Measurements from ENCODE around the gene APEX1.
"Not testable (repeated sequence)": the region's sequence is repeated elsewhere in the genome, so short reads cannot be mapped to it uniquely, and the experiment has no call there.

The APEX1 gene

DNA sequence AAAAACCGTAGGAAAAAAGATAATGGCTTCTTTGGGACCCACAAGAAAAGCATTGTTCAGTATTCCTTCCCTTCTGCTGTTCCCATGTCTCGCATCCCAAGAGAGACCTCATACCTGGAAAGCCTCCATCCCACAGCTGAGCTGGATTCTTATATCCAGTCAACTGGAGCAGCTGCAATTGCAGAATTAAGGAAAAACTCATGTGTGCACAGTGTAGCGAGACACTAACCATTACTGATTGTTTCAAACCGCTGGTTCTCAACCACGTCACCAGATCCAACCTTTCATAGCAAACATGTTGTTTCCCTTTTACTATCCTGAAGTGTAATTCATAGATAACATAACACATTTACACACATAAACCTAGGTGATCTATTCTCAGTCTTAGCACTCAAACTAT lies 44.9 kb downstream of the APEX1 start:
- H3K4me3 ChIP-seq (replicated peaks; ENCODE audit: insufficient read depth, low read length) = no peak overlapping the region
- H3K27me3 ChIP-seq (ENCODE audit: insufficient read depth, poor library complexity, severe bottlenecking) = no peaks in the 10 kb centered on the region
- H3K27ac ChIP-seq (replicated peaks) = peak overlapping the region; percentile 89
- TF ChIP-seq, protein P1, sequence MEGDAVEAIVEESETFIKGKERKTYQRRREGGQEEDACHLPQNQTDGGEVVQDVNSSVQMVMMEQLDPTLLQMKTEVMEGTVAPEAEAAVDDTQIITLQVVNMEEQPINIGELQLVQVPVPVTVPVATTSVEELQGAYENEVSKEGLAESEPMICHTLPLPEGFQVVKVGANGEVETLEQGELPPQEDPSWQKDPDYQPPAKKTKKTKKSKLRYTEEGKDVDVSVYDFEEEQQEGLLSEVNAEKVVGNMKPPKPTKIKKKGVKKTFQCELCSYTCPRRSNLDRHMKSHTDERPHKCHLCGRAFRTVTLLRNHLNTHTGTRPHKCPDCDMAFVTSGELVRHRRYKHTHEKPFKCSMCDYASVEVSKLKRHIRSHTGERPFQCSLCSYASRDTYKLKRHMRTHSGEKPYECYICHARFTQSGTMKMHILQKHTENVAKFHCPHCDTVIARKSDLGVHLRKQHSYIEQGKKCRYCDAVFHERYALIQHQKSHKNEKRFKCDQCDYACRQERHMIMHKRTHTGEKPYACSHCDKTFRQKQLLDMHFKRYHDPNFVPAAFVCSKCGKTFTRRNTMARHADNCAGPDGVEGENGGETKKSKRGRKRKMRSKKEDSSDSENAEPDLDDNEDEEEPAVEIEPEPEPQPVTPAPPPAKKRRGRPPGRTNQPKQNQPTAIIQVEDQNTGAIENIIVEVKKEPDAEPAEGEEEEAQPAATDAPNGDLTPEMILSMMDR (IDR thresholded peaks at IDR 0.05; ENCODE audit: insufficient read depth, low read length) = no peak
- TF ChIP-seq POLR2AphosphoS5 (IDR thresholded peaks at IDR 0.05; ENCODE audit: low read depth) (no peak), GABPA (IDR thresholded peaks at IDR 0.05; ENCODE audit: low read depth) (no peak), SPI1 (IDR thresholded peaks at IDR 0.05; ENCODE audit: borderline replicate concordance, low read depth) (no peak), REST (IDR thresholded peaks at IDR 0.05; ENCODE audit: insufficient replicate concordance, low read depth) (no peak)
- DNase-seq (ENCODE audit: low read depth in 1 of 2, low spot score in 1 of 2) = no peak

GRCh38 chr14:20501346-20501745 lies 46.3 kb downstream of the APEX1 start:
- no peak overlapping the region; the same call in 1 of the 2 replicates for H3K27ac ChIP-seq (replicated peaks)
- TF ChIP-seq REST (IDR thresholded peaks at IDR 0.05; ENCODE audit: insufficient replicate concordance, low read depth) (no peak), GABPA (IDR thresholded peaks at IDR 0.05; ENCODE audit: low read depth) (no peak), SPI1 (IDR thresholded peaks at IDR 0.05; ENCODE audit: borderline replicate concordance, low read depth) (no peak), POLR2AphosphoS5 (IDR thresholded peaks at IDR 0.05; ENCODE audit: low read depth) (no peak)
- TF ChIP-seq, protein P1 (IDR thresholded peaks at IDR 0.05; ENCODE audit: insufficient read depth, low read length) = no peak
- DNase-seq (ENCODE audit: low read depth in 1 of 2, low spot score in 1 of 2) = no peak
- no peak overlapping the region for H3K4me3 ChIP-seq (replicated peaks; ENCODE audit: insufficient read depth, low read length)
- no peaks in the 10 kb centered on the region for H3K27me3 ChIP-seq (ENCODE audit: insufficient read depth, poor library complexity, severe bottlenecking)

DNA sequence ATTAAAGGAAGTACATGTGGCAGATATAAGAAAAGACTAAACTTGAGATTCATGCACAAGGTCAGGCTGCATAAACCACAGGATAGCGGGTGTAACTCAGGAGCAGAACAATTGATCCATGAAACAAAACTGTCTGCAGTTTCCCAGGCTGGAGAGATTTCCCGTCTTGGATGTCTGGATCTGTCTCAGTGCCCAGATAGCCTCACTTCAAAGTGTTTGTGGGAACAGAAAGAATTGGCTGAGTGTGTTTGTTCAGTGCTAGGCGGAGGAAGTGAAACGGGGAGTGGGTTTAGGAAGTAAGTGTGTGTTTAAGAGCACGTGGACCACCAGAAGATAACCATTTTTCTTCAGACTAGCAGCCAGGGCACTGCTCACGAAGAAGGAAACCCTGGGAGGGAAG lies 48.9 kb downstream of the APEX1 start:
- DNase-seq (ENCODE audit: low read depth in 1 of 2, low spot score in 1 of 2) = no peak
- Histone ChIP-seq H3K4me3 (replicated peaks; ENCODE audit: insufficient read depth, low read length) (no peak overlapping the region), H3K27ac (replicated peaks) (no peak overlapping the region), H3K27me3 (ENCODE audit: insufficient read depth, poor library complexity, severe bottlenecking) (no peaks in the 10 kb centered on the region)
- TF ChIP-seq GABPA (IDR thresholded peaks at IDR 0.05; ENCODE audit: low read depth) (no peak), POLR2AphosphoS5 (IDR thresholded peaks at IDR 0.05; ENCODE audit: low read depth) (no peak)
- TF ChIP-seq, protein P1 (IDR thresholded peaks at IDR 0.05; ENCODE audit: insufficient read depth, low read length) = no peak

DNA sequence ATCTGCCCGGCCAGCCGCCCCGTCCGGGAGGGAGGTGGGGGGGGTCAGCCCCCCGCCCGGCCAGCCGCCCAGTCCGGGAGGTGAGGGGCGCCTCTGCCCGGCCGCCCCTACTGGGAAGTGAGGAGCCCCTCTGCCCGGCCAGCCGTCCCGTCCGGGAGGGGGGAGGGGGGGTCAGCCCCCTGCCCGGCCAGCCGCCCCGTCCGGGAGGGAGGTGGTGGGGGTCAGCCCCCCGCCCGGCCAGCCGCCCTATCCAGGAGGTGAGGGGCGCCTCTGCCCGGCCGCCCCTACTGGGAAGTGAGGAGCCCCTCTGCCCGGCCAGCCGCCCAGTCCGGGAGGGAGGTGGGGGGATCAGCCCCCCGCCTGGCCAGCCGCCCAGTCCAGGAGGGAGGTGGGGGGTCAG lies 51.2 kb downstream of the APEX1 start:
- H3K27ac ChIP-seq (replicated peaks); H3K27me3 ChIP-seq (ENCODE audit: insufficient read depth, poor library complexity, severe bottlenecking); DNase-seq (ENCODE audit: low read depth in 1 of 2, low spot score in 1 of 2); H3K4me3 ChIP-seq (replicated peaks; ENCODE audit: insufficient read depth, low read length): not testable (repeated sequence)

GRCh38 chr14:20506752-20507151 lies 51.7 kb downstream of the APEX1 start:
- not testable (repeated sequence) for H3K27me3 ChIP-seq (ENCODE audit: insufficient read depth, poor library complexity, severe bottlenecking); H3K27ac ChIP-seq (replicated peaks); DNase-seq (ENCODE audit: low read depth in 1 of 2, low spot score in 1 of 2); H3K4me3 ChIP-seq (replicated peaks; ENCODE audit: insufficient read depth, low read length)

All from HL-60 (cell line).